GM12801 (cell line): ENCODE measurements around the gene SLC51B.

ENCODE experiments used
- CTCF ChIP-seq: IDR thresholded peaks from one replicate; pipeline ENCODE4 v1.5.1; 2011; ENCODE audit warnings: control low read depth; ENCODE audit not compliant: insufficient read length; ENCODE audit errors: extremely low read depth

The SLC51B gene

GRCh38 chr15:65056106-65056505 lies 10.9 kb downstream of the SLC51B start:
- no peak for TF ChIP-seq CTCF

GRCh38 chr15:65056868-65057548 lies 11.8 kb downstream of the SLC51B start:
- no peak for TF ChIP-seq CTCF

GRCh38 chr15:65057549-65057940 lies 12.4 kb downstream of the SLC51B start:
- no peak for TF ChIP-seq CTCF

- no peak for TF ChIP-seq CTCF
Observed at GRCh38 chr15:65058394-65059368, 13.5 kb downstream of the SLC51B start.

- TF ChIP-seq CTCF, result no peak
Observed at GRCh38 chr15:65059369-65059750, 14.2 kb downstream of the SLC51B start.

- no peak for TF ChIP-seq CTCF
Observed at GRCh38 chr15:65059931-65060596, 14.9 kb downstream of the SLC51B start.
